Testis (tissue), 2 donors: Measurements from ENCODE around the gene VAX1.

ENCODE experiments used
- POLR2A ChIP-seq: fragments of 450-650 bp; IDR thresholded peaks from one replicate; pipeline ENCODE4 v1.6.1; 2017; ENCODE audit warnings: antibody characterized with exemption, mild to moderate bottlenecking, moderate library complexity
- TF ChIP-seq, protein P1 (sequence below), 3 experiments: fragments of 450-650 bp in 2 of 3; fragments of 200-600 bp in 1 of 3; sonication (generic) in 1 of 3; IDR thresholded peaks; one replicate each; pipeline ENCODE4 v1.5.1; 2016 to 2019; ENCODE audit warnings: antibody characterized with exemption in 3 of 3, mild to moderate bottlenecking in 2 of 3, moderate library complexity in 1 of 3

DNA sequence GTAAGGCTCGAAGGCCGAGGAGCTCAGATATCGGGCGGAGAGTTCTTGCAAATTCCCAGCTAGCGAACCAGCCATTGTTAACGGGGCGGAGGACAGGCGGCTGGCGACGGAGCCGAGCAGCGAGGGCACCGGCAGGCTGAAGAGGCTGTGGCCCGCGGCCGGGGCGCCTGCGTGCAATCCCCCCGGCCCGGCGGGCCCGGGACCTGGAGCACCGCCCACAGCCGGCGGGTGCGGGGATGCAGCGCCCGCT lies 4.1 kb downstream of the VAX1 start:
- no peak for TF ChIP-seq POLR2A
- TF ChIP-seq, protein P1, sequence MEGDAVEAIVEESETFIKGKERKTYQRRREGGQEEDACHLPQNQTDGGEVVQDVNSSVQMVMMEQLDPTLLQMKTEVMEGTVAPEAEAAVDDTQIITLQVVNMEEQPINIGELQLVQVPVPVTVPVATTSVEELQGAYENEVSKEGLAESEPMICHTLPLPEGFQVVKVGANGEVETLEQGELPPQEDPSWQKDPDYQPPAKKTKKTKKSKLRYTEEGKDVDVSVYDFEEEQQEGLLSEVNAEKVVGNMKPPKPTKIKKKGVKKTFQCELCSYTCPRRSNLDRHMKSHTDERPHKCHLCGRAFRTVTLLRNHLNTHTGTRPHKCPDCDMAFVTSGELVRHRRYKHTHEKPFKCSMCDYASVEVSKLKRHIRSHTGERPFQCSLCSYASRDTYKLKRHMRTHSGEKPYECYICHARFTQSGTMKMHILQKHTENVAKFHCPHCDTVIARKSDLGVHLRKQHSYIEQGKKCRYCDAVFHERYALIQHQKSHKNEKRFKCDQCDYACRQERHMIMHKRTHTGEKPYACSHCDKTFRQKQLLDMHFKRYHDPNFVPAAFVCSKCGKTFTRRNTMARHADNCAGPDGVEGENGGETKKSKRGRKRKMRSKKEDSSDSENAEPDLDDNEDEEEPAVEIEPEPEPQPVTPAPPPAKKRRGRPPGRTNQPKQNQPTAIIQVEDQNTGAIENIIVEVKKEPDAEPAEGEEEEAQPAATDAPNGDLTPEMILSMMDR (IDR thresholded peaks at IDR 0.05) = no peak
